DND-41 (cell line): ENCODE results near the gene CPED1.

Experiments used
- CTCF ChIP-seq: IDR thresholded peaks from 2 replicates; pipeline ENCODE4 v1.5.1; 2012; ENCODE audit warnings: borderline replicate concordance, low read length, moderate library complexity, mild to moderate bottlenecking; ENCODE audit not compliant: poor library complexity, severe bottlenecking; ENCODE audit errors: extremely low read depth
- EZH2 ChIP-seq: IDR thresholded peaks from 3 replicates; pipeline ENCODE4 v1.6.1; 2012; ENCODE audit warnings: borderline replicate concordance, low read depth, mild to moderate bottlenecking, moderate library complexity, low read length, inconsistent platforms; ENCODE audit not compliant: severe bottlenecking

GRCh38 chr7:121088870-121089269 lies 100.4 kb downstream of the CPED1 start:
- no peak for TF ChIP-seq CTCF
- no peak for TF ChIP-seq EZH2
